ENCODE data around the gene HLA-DOB. TPM values are rescaled to one million over a fixed set of nuclear protein-coding genes. Genes with fewer than 3 reads are reported as not detected.
A peak's percentile ranks its signal among the peaks of the same experiment; 100 is the strongest.
"Not testable (repeated sequence)": the region's sequence is repeated elsewhere in the genome, so short reads cannot be mapped to it uniquely, and the experiment has no call there.

HLA-DOB gene
- total RNA-seq, 1 donor from 2014 or later, result not detected

GRCh38 chr6:32815115-32815514 is 1.7 kb downstream of the HLA-DOB start:
- no peak for DNase-seq (ENCODE audit: low read depth in 2 of 2)

- DNase-seq (ENCODE audit: low read depth in 2 of 2), result no peak
Measured at GRCh38 chr6:32814145-32814544, 2.7 kb downstream of the HLA-DOB start.

DNA sequence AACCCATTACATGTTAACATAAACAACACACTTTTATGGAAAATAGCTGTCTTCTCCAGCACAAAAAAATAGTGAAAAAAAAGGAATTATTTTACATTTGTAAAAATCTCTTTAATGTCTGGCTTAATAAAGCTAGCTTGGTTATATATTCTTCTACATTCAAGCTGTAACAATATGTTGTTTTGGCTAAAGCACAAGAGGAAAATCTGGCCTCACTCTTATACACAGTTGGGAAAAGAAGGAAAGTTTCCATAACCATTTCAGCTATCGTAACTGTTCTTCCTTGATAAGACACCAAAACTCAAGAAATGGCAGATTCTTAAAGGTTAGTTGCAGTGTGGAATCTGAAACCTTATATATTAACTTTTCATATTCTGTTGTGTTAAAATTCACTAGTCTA is 7.6 kb downstream of the HLA-DOB start:
- no peak for DNase-seq (ENCODE audit: low read depth in 2 of 2)

GRCh38 chr6:32807020-32807580 is 9.7 kb downstream of the HLA-DOB start:
- DNase-seq (ENCODE audit: low read depth in 2 of 2), result no peak

DNA sequence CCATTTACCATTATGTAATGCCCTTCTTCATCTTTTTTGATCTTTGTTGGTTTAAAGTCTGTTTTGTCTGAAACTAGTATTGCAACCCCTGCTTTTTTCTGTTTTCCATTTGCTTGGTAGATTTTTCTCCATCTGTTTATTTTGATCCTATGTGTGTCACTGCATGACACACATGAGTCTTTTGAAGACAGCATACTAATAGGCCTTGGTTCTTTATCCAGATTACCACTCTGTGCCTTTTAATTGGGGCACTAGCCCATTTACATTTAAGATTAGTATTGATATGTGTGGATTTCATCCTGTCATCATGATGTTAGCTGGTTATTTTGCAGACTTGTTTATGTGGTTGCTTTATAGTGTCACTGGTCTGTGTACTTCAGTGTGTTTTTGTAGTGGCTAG is 11.4 kb downstream of the HLA-DOB start:
- not testable (repeated sequence) for DNase-seq (ENCODE audit: low read depth in 2 of 2)

DNA sequence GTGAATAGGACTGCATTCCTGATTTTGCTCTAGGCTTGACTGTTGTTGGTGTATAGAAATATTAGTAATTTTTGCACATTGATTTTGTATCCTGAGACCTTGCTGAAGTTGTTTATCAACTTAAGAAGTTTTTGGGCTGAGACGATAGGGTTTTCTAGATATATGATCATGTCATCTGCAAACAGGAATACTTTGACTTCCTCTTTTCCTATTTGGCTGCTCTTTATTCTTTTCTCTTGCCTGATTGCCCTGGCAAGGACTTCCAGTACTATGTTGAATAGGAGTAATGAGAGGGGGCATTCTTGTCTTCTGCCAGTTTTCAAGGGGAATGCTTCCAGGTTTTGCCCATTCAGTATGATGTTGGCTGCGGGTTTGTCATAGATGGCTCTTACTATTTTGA is 13.4 kb downstream of the HLA-DOB start:
- DNase-seq (ENCODE audit: low read depth in 2 of 2), result no peak

GRCh38 chr6:32799740-32800139 is 17.1 kb downstream of the HLA-DOB start:
- DNase-seq (ENCODE audit: low read depth in 2 of 2), result no peak

DNA sequence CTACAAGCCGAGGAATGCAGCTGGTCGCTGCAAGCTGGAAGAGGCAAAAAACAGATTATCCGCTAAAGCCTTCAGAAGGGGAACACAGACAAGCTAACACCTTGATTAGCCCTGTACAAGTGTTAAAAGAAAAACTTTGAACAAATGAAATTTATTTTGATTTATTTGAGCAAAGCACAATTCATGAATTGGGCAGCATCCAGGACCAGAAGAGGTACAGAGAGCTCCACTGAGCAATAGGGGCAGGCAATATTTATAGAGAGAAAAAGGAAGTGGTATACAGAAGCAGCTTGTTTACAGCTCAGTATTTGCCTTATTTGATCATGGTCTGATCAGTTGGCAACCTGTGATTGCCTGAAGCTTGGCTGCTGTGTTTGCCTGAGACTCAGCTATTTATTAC is 17.6 kb downstream of the HLA-DOB start:
- no peak for DNase-seq (ENCODE audit: low read depth in 2 of 2)

GRCh38 chr6:32796848-32797776 is 19.7 kb downstream of the HLA-DOB start:
- DNase-seq (ENCODE audit: low read depth in 2 of 2), result peak; percentile 59 to 65

DNA sequence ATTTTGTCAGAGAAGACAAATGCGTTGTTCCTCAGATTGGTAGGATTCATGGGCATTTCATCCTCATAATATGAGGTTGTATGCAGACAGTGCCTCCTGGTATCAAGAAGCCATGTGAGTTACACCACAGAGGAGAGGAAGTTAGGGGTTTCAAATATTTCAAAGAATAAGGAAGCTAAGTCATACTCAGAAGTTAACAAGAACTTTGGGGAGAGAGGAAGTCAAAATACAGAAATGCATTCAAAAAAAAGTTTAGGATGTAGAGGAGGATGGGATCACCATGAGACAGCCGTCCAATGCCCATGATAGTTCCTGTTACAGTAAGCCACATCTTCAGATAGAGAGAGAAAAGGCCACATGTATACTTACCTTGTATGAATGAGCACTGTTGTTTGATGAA is 22.3 kb downstream of the HLA-DOB start:
- DNase-seq (ENCODE audit: low read depth in 2 of 2), result no peak

- no peak for DNase-seq (ENCODE audit: low read depth in 2 of 2)
Measured at GRCh38 chr6:32792901-32793435, 23.8 kb downstream of the HLA-DOB start.

GRCh38 chr6:32790306-32790705 is 26.5 kb downstream of the HLA-DOB start:
- no peak for DNase-seq (ENCODE audit: low read depth in 2 of 2)

DNA sequence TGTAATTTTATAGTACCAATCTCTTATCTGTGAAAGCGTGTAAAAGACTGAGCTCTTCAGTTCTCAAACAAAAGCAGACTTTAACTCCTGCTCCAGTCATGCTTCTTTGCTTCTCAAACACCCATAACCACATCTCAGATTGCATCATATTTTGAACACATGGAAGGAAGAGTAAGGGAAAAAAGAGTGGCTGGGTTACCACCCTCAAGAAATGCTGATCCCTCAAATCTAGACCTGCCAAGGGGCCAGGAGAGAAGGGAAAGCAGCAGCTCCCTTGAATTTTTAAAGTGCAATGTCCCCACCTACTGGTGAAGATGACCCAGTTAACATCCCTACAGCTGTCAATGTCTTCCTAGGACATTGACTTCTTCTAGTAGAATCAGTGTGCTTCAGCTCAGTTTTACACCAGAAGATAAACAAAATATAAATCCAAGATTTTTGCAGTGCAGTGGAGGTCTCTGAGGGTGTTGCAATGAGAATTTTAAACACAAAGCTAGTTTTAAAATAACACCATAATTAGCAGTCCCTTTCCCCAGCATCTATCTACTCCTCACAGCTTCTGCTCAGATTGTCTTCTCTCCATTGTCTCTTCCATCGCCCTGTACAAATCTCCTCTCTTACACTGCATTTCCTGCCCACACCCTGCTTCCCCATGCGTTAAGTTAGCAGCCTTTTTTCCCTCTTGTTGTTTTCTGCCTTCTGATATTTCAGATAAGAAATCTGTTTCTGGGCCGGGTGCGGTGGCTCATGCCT is 30.8 kb downstream of the HLA-DOB start:
- peak; percentile 49 to 67 for DNase-seq (ENCODE audit: low read depth in 2 of 2)

DNA sequence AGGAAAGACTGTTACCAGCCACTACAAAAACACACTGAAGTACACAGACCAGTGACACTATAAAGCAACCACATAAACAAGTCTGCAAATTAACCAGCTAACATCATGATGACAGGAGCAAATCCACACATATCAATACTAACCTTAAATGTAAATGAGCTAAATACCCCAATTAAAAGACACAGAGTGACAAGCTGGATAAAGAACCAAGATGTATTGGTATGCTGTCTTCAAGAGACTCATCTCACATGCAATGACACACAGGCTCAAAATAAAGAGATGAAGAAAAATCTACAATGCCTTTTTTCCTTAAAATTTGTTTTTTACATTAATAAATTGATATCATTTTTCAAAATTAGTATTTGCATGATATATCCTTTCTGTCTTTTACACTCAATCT is 33.9 kb downstream of the HLA-DOB start:
- DNase-seq (ENCODE audit: low read depth in 2 of 2), result not testable (repeated sequence)

DNA sequence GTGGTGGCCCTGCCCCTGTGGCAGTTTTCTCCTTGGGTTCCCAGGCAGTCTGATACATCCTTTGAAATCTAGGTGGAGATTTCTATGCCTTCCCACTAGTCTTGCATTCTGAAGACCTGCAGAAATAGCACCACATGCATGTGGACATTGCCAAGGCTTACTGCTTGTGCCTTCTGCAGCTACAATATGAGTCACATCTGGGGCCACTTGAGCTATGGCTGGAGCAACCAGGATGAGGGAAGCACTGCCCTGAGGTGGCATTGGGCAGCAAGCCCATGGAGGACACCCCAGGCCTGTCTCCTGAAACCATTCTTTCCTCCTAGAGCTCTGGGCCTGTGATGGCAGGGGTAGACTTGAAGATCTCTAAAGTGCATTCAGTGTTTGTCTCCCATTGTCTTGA is 37.8 kb downstream of the HLA-DOB start:
- no peak for DNase-seq (ENCODE audit: low read depth in 2 of 2)

- no peak for DNase-seq (ENCODE audit: low read depth in 2 of 2)
Measured at GRCh38 chr6:32775071-32775470, 41.7 kb downstream of the HLA-DOB start.

GRCh38 chr6:32774426-32774825 is 42.4 kb downstream of the HLA-DOB start:
- DNase-seq (ENCODE audit: low read depth in 2 of 2), result no peak

DNA sequence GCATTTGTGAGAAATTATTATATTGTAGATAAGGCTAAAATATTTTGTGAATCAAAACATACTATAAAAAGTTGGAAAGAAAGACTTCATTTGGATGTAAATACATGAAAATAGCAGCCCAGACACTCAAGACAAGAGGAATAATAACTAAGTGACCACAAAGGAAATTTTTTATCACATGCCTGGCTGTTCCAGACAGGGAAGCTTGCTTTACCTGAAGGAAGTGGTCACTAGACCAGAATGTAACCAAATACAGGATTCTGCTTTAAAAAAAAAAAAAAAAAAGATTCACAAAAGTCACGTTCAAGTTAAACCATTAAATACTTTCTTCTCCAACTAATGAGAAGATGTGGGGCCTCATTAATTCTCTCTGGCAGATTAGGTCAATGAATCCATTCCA is 44.1 kb downstream of the HLA-DOB start:
- no peak for DNase-seq (ENCODE audit: low read depth in 2 of 2)

- no peak for DNase-seq (ENCODE audit: low read depth in 2 of 2)
Measured at GRCh38 chr6:32764048-32764447, 52.8 kb downstream of the HLA-DOB start.

DNA sequence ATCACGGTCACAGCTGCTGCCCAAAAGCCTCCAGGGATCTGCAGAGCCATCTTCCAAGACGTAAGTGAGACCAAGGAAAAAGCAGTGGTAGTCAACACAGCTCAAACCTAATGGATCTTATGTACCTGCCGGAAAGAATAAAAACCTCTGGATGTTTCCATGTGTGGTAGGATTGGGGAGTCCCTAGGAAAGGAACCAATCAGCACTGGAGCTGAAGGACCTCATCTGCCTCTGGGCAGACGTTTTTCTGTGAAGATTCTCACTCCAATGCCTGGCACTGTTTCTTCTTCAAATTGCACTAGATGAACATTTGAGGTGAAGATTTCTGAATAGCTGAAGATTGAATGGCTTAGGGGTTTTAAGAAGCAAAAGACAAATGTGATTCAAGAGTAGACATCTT is 53.4 kb downstream of the HLA-DOB start, which contains the start of gene HLA-DQB2:
Gene HLA-DQB2, minus strand, starts transcription at position 112 of the 400 bp plus-strand sequence. Its CDS starts 62 bp downstream, at position 50.
- peak in 1 of 2 donors; percentile 10 for DNase-seq (ENCODE audit: low read depth in 2 of 2)
